Measurements from ENCODE around the gene HYAL1.

HYAL1 gene

DNA sequence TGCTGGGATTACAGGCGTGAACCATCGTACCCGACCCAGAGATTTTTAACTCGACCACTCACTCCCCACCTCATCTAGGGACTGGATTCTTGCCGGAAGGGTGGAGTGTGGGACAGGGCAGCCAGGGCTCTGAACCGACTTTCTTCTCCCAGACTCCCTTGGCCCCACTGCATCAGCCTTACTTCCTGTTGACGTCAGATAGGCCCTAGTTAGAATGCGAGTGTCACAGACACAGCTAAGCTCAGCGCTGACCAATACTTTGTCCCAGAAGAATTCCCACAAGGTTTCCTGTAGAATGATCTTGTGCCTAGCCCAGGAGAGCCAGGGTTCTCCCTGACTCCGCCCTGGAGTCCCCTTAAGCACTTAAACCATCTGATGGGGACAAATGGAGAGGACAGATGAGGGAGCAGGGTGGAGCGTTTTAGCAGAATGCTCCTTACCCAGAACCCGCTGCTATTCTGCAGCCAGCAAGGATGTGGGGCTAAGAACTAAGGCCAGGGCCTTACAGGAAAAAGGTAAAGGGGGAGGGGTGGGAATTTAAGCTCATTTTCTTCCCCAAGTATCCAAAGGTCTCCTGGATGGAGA, 30.5 kb upstream of the HYAL1 start:
- 86 to 91% methylated on average over 3 to 12 of the region's 12 CpGs for whole genome bisulfite sequencing, 2 experiments (ENCODE audit: insufficient coverage in 2 of 2)
- peaks cover 23% of the 10 kb centered on the region for H3K4me1 ChIP-seq (ENCODE audit: control insufficient read depth, insufficient read depth, low read length, poor library complexity, severe bottlenecking)
- peak overlapping the region; percentile 69 for H3K27ac ChIP-seq (ENCODE audit: low read depth, low read length, severe bottlenecking)
- H3K36me3 ChIP-seq (ENCODE audit: control insufficient read depth, insufficient read depth, low read length) = peaks cover 48% of the 10 kb centered on the region
- no peaks in the 10 kb centered on the region for H3K9me3 ChIP-seq (ENCODE audit: control insufficient read depth, low read length)
- H3K4me3 ChIP-seq (ENCODE audit: extremely low read depth, insufficient read depth, low read length, poor library complexity, severe bottlenecking) = no peak overlapping the region

- H3K36me3 ChIP-seq (ENCODE audit: control insufficient read depth, insufficient read depth, low read length) = peaks cover 50% of the 10 kb centered on the region
- no peak overlapping the region for H3K27ac ChIP-seq (ENCODE audit: low read depth, low read length, severe bottlenecking)
- no peaks in the 10 kb centered on the region for H3K9me3 ChIP-seq (ENCODE audit: control insufficient read depth, low read length)
- WGBS, 2 experiments (ENCODE audit: insufficient coverage in 2 of 2) = 97 to 99% methylated on average over 19 of the region's 19 CpGs
- no peak overlapping the region for H3K4me3 ChIP-seq (ENCODE audit: extremely low read depth, insufficient read depth, low read length, poor library complexity, severe bottlenecking)
- peaks cover 34% of the 10 kb centered on the region for H3K4me1 ChIP-seq (ENCODE audit: control insufficient read depth, insufficient read depth, low read length, poor library complexity, severe bottlenecking)
Measured at GRCh38 chr3:50331364-50331907, 28.1 kb upstream of the HYAL1 start.

DNA sequence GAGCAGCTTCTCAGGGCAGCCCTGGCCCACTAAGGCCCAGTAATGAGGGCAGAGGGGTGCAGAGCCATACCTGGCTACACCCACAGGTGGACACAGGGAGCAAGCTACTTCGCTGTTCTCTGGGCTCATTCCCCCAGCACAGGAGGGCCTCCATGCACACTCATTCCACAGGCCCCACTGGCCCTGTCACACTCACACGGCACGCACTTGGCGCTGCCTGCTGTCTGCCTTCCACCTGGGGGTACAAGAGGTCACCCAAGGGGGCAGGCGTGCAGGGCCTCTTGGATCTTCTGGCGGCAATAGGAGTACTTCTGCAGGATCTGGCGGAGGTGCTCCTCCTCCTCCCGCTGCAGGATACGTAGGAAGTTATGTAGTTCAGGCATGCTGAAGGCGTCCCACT, 27.0 kb upstream of the HYAL1 start:
- Histone ChIP-seq H3K9me3 (ENCODE audit: control insufficient read depth, low read length) (no peaks in the 10 kb centered on the region), H3K27ac (ENCODE audit: low read depth, low read length, severe bottlenecking) (no peak overlapping the region), H3K36me3 (ENCODE audit: control insufficient read depth, insufficient read depth, low read length) (peaks cover 61% of the 10 kb centered on the region), H3K4me1 (ENCODE audit: control insufficient read depth, insufficient read depth, low read length, poor library complexity, severe bottlenecking) (peaks cover 26% of the 10 kb centered on the region), H3K4me3 (ENCODE audit: extremely low read depth, insufficient read depth, low read length, poor library complexity, severe bottlenecking) (no peak overlapping the region)
- 94 to 98% methylated on average over 8 of the region's 10 CpGs for WGBS, 2 experiments (ENCODE audit: insufficient coverage in 2 of 2)

GRCh38 chr3:50327943-50328691, 24.7 kb upstream of the HYAL1 start, which contains the start of gene TUSC2:
Gene TUSC2, minus strand, starts transcription at chr3:50328223. Its CDS starts 124 bp downstream, at chr3:50328099.
- H3K4me3 ChIP-seq (ENCODE audit: extremely low read depth, insufficient read depth, low read length, poor library complexity, severe bottlenecking) = peak within 1 kb of the TSS; percentile 91
- H3K36me3 ChIP-seq (ENCODE audit: control insufficient read depth, insufficient read depth, low read length) = peaks cover 61% of the 10 kb centered on the region
- H3K4me1 ChIP-seq (ENCODE audit: control insufficient read depth, insufficient read depth, low read length, poor library complexity, severe bottlenecking) = peaks cover 24% of the 10 kb centered on the region
- no peaks in the 10 kb centered on the region for H3K9me3 ChIP-seq (ENCODE audit: control insufficient read depth, low read length)
- 8 to 12% methylated on average over 37 to 46 of the region's 55 CpGs for WGBS, 2 experiments (ENCODE audit: insufficient coverage in 2 of 2)
- peak within 1 kb of the TSS; percentile 57 for H3K27ac ChIP-seq (ENCODE audit: low read depth, low read length, severe bottlenecking)

DNA sequence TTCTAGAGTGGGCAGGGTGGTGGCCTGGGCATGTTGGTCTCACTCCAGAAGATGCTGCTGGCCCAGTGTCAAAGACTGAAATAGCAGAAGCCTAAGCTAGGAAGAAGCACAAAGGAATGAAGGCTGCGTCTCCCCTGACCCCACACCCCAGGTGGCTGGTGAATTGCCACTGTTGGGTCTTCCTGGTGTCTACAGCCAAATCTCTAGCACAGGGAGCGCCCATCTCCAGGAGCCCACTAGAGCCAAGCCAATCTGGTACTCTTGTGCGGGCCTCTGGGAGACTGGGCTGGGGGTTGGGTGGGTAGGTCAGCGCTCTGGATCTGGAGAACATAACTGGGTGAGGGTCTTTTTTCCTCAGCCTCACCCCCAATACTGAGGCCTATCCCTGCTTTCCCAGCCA, 23.8 kb upstream of the HYAL1 start:
- Histone ChIP-seq H3K27ac (ENCODE audit: low read depth, low read length, severe bottlenecking) (no peak overlapping the region), H3K36me3 (ENCODE audit: control insufficient read depth, insufficient read depth, low read length) (peaks cover 53% of the 10 kb centered on the region)
- WGBS, 2 experiments (ENCODE audit: insufficient coverage in 2 of 2) = 90 to 100% methylated on average over 2 of the region's 4 CpGs

DNA sequence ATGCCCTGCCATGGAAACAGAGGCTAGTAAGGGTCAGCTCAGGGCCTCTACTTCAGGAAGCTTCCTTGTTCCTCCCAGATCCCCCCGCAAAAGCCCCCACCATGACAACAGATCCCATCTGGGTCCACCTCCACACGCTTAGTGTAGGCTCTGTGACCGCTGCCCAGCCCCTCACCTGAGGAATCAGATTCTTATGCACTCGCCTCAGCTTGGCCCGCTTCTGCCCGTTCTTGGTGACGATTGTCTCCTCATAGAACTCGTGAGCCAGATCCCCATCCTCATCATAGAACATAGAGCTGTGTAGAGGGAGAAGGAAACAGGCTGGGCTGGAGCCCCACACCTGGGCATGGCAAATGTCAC, 22.8 kb upstream of the HYAL1 start:
- H3K36me3 ChIP-seq (ENCODE audit: control insufficient read depth, insufficient read depth, low read length) = peaks cover 44% of the 10 kb centered on the region

More for the DNA sequence above, 23.8 kb upstream of the HYAL1 start:
- peaks cover 34% of the 10 kb centered on the region for H3K4me1 ChIP-seq (ENCODE audit: control insufficient read depth, insufficient read depth, low read length, poor library complexity, severe bottlenecking)
- no peaks in the 10 kb centered on the region for H3K9me3 ChIP-seq (ENCODE audit: control insufficient read depth, low read length)
- H3K4me3 ChIP-seq (ENCODE audit: extremely low read depth, insufficient read depth, low read length, poor library complexity, severe bottlenecking) = peak overlapping the region; percentile 91

DNA sequence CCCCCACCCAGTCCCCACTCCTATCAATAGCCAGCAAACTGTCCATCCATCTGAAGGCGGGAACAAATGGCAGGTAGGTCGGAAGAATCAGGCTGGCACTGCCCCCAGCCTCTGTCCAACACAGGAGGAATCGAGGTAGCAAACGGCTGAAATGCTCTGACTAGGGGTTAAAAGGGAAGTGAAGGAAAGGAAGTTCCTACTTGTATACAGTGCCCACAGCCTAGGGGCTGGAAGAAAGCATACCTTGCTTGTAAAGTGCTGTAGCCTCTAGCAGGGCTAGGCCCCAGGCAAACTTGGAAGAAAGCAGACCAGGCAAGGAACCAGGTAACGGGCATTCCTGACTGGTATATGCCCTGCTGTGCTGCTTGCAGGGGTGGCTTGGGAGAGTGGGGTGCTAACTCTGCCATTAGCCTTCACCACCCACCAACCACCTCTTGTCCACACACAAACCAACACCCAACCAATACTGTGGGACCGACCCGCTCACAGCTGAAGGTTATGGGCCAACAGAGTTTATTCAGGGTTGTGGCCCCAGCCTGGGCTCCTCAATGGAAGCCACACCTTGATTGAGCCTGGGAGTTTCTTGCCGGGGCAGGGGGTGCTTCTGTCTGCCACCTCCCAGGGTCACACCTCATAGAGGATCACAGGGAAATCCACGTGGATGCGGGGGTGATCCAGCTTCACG, 22.3 kb upstream of the HYAL1 start:
- Histone ChIP-seq H3K27ac (ENCODE audit: low read depth, low read length, severe bottlenecking) (no peak overlapping the region), H3K4me1 (ENCODE audit: control insufficient read depth, insufficient read depth, low read length, poor library complexity, severe bottlenecking) (peaks cover 37% of the 10 kb centered on the region), H3K4me3 (ENCODE audit: extremely low read depth, insufficient read depth, low read length, poor library complexity, severe bottlenecking) (no peak overlapping the region), H3K36me3 (ENCODE audit: control insufficient read depth, insufficient read depth, low read length) (peaks cover 38% of the 10 kb centered on the region), H3K9me3 (ENCODE audit: control insufficient read depth, low read length) (no peaks in the 10 kb centered on the region)
- WGBS, 2 experiments (ENCODE audit: insufficient coverage in 2 of 2) = 90 to 95% methylated on average over 9 to 11 of the region's 11 CpGs

More for the DNA sequence above, 22.8 kb upstream of the HYAL1 start:
- Histone ChIP-seq H3K4me3 (ENCODE audit: extremely low read depth, insufficient read depth, low read length, poor library complexity, severe bottlenecking) (no peak overlapping the region), H3K4me1 (ENCODE audit: control insufficient read depth, insufficient read depth, low read length, poor library complexity, severe bottlenecking) (peaks cover 37% of the 10 kb centered on the region), H3K9me3 (ENCODE audit: control insufficient read depth, low read length) (no peaks in the 10 kb centered on the region), H3K27ac (ENCODE audit: low read depth, low read length, severe bottlenecking) (no peak overlapping the region)
- WGBS, 2 experiments (ENCODE audit: insufficient coverage in 2 of 2) = 94 to 96% methylated on average over 3 to 7 of the region's 8 CpGs

GRCh38 chr3:50325113-50325480, 21.7 kb upstream of the HYAL1 start:
- WGBS, 2 experiments (ENCODE audit: insufficient coverage in 2 of 2) = no CpG with 5 or more reads among the region's 2 CpGs
- peaks cover 40% of the 10 kb centered on the region for H3K4me1 ChIP-seq (ENCODE audit: control insufficient read depth, insufficient read depth, low read length, poor library complexity, severe bottlenecking)
- no peaks in the 10 kb centered on the region for H3K9me3 ChIP-seq (ENCODE audit: control insufficient read depth, low read length)
- no peak overlapping the region for H3K27ac ChIP-seq (ENCODE audit: low read depth, low read length, severe bottlenecking)
- no peak overlapping the region for H3K4me3 ChIP-seq (ENCODE audit: extremely low read depth, insufficient read depth, low read length, poor library complexity, severe bottlenecking)
- H3K36me3 ChIP-seq (ENCODE audit: control insufficient read depth, insufficient read depth, low read length) = peaks cover 36% of the 10 kb centered on the region

DNA sequence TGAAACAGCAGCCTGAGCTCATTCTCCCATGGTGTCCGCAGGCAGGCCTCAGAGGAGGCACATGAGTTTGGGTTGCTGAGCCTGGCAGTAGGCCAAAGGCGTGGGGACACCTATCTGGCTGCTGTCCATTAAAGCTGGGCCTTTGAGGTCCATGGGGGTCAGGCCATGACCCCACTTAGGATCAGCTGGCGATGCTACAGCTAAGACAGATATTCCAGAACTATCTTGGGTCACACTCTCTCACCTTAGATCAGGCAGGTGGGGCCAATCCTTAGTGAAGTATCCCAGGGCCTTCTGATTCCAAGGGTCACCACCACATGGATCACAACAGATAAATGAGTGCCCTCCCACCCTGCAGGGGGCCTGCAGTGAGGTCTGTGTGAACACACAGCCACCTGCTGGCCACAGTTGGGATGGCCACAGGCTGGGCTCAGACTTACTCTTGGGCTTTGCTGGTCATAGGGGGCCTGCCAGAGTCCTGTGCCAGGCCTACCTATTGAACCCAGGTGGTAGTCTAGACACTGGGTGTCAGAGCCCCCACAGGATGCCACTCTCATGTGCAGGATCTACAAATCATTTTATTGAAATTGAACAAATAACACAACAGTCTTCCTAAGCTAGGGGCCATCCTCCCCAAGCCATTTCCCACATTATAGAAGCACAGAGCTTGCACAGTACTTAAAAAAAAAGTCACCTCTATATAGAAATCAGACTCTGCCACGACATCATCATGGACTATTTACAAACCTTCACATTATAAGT, 21.2 kb upstream of the HYAL1 start:
- 73 to 80% methylated on average over 4 of the region's 4 CpGs for WGBS, 2 experiments (ENCODE audit: insufficient coverage in 2 of 2)
- Histone ChIP-seq H3K4me3 (ENCODE audit: extremely low read depth, insufficient read depth, low read length, poor library complexity, severe bottlenecking) (no peak overlapping the region), H3K36me3 (ENCODE audit: control insufficient read depth, insufficient read depth, low read length) (peaks cover 36% of the 10 kb centered on the region), H3K27ac (ENCODE audit: low read depth, low read length, severe bottlenecking) (no peak overlapping the region), H3K4me1 (ENCODE audit: control insufficient read depth, insufficient read depth, low read length, poor library complexity, severe bottlenecking) (peaks cover 44% of the 10 kb centered on the region), H3K9me3 (ENCODE audit: control insufficient read depth, low read length) (no peaks in the 10 kb centered on the region)

DNA sequence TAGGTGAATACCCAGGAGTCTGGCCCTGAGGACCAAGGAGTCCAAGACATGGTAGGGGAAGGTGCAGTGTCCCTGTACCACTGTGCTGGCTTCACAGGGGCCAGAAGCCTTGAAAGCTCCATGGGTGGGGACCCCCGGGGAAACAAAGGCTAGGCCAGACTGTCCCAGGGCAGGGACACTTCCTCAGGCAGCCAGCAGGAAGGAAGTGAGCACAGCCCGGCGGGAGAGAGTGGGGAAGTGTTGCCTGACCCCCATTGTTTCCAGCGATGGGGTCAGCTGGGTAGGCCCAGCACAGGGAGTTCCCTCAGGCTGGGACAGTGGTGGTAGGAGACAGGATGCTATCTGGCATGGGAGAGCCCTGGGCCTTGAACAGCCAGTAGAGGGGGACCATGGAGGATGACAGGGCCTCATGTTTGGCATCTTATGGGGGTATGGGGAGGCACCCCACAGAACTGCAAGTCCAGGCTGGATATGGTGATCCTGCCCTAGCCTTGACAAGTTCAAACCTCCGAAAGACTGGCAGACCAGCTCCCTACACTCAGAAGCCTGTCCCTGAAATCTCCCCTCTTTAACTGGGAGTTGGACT, 20.3 kb upstream of the HYAL1 start:
- Histone ChIP-seq H3K4me3 (ENCODE audit: extremely low read depth, insufficient read depth, low read length, poor library complexity, severe bottlenecking) (no peak overlapping the region), H3K27ac (ENCODE audit: low read depth, low read length, severe bottlenecking) (peak overlapping the region; percentile 49), H3K4me1 (ENCODE audit: control insufficient read depth, insufficient read depth, low read length, poor library complexity, severe bottlenecking) (peaks cover 50% of the 10 kb centered on the region), H3K36me3 (ENCODE audit: control insufficient read depth, insufficient read depth, low read length) (peaks cover 41% of the 10 kb centered on the region), H3K9me3 (ENCODE audit: control insufficient read depth, low read length) (no peaks in the 10 kb centered on the region)
- WGBS, 2 experiments (ENCODE audit: insufficient coverage in 2 of 2) = 78 to 82% methylated on average over 4 of the region's 5 CpGs
